H1 (cell line): ENCODE measurements around the gene SUGT1. TPM values are rescaled to one million over a fixed set of nuclear protein-coding genes. Genes with fewer than 3 reads are reported as not detected.

Experiments used
- CTCF ChIA-PET: fragments of 300-600 bp; sonication (Branson Sonifier 250); formaldehyde crosslinking; loops from one replicate; lab custom pipeline; 2021; ENCODE audit not compliant: partially characterized antibody; lab: Charles Lee
- POLR2A ChIA-PET: fragments of 300-600 bp; sonication (Branson Sonifier 250); formaldehyde crosslinking; loops from one replicate; lab custom pipeline; 2021; ENCODE audit warnings: inconsistent platforms; ENCODE audit not compliant: partially characterized antibody; lab: Charles Lee
- DNase-seq, 2 experiments: peaks; one replicate each; pipeline versions ENCODE4 v3.0.0 to v3.0.0-alpha.2; 2010 to 2022; ENCODE audit warnings: low spot score in 2 of 2, low read depth in 1 of 2, mixed read lengths in 1 of 2
- FAIRE-seq: peaks from 2 replicates; lab custom pipeline; 2011; peaks lifted over from hg19 to GRCh38; lab: Jason Lieb, UNC
- H2AFZ ChIP-seq: 2 replicates; pipeline ENCODE4 v1.8.1; 2012; ENCODE audit warnings: low read length, inconsistent platforms
- H2AK5ac ChIP-seq: 2 replicates; pipeline ENCODE4 v1.6.1; 2013; ENCODE audit warnings: low read depth, low read length
- H2BK120ac ChIP-seq: replicated peaks from 2 replicates; pipeline ENCODE3; 2013; ENCODE audit warnings: low read depth, low read length, inconsistent platforms
- H2BK12ac ChIP-seq: 2 replicates; pipeline ENCODE4 v1.6.1; 2013; ENCODE audit warnings: low read depth, low read length
- H2BK15ac ChIP-seq: 2 replicates; pipeline ENCODE4 v1.6.1; 2013; ENCODE audit warnings: low read length
- H2BK20ac ChIP-seq: 2 replicates; pipeline ENCODE4 v1.6.1; 2013; ENCODE audit warnings: low read length
- H2BK5ac ChIP-seq: 2 replicates; pipeline ENCODE4 v1.6.1; 2013; ENCODE audit warnings: low read depth, low read length
- H3K14ac ChIP-seq: 2 replicates; pipeline ENCODE4 v1.6.1; 2013; ENCODE audit warnings: inconsistent platforms; ENCODE audit not compliant: insufficient read length
- H3K18ac ChIP-seq: 2 replicates; pipeline ENCODE4 v1.6.1; 2013; ENCODE audit warnings: low read length; ENCODE audit errors: extremely low read depth
- H3K23ac ChIP-seq: 2 replicates; pipeline ENCODE4 v1.6.1; 2013; ENCODE audit warnings: inconsistent platforms; ENCODE audit not compliant: insufficient read length
- H3K23me2 ChIP-seq: 2 replicates; pipeline ENCODE4 v1.6.1; 2013; ENCODE audit warnings: low read depth, low read length
- H3K27ac ChIP-seq: 2 replicates; pipeline ENCODE4 v1.6.1; 2011; ENCODE audit warnings: low read depth, low read length, inconsistent platforms
- H3K27me3 ChIP-seq, 4 experiments: replicated peaks in 1 of 4; 1 replicate in 1 of 4; 2 replicates in 3 of 4; pipeline versions ENCODE4 v1.6.1 to v1.8.1; 2011 to 2013; ENCODE audit warnings: low read length in 3 of 4, mild to moderate bottlenecking in 3 of 4, inconsistent platforms in 2 of 4, mixed read lengths in 2 of 4, moderate library complexity in 1 of 4; ENCODE audit not compliant: control insufficient read depth in 3 of 4, insufficient read depth in 3 of 4; ENCODE audit errors: extremely low read depth in 1 of 4
- H3K36me3 ChIP-seq, 4 experiments: 2 replicates each; pipeline versions ENCODE4 v1.6.1 to v1.8.1; 2011 to 2013; ENCODE audit warnings: mild to moderate bottlenecking in 4 of 4, low read length in 3 of 4, moderate library complexity in 2 of 4, control low read depth in 1 of 4, inconsistent platforms in 1 of 4; ENCODE audit not compliant: insufficient read depth in 4 of 4, control insufficient read depth in 2 of 4
- H3K4ac ChIP-seq: replicated peaks from 2 replicates; pipeline ENCODE3; 2013; ENCODE audit warnings: low read length, low read depth, mixed read lengths, inconsistent platforms; ENCODE audit not compliant: insufficient read length
- H3K4me1 ChIP-seq, 4 experiments: replicated peaks in 1 of 4; 1 replicate in 1 of 4; 2 replicates in 3 of 4; pipeline versions ENCODE4 v1.6.1 to v1.8.1; 2011 to 2013; ENCODE audit warnings: low read length in 3 of 4, inconsistent platforms in 2 of 4, mixed read lengths in 1 of 4; ENCODE audit not compliant: insufficient read depth in 4 of 4, control insufficient read depth in 3 of 4
- H3K4me2 ChIP-seq, 2 experiments: 2 replicates each; pipeline versions ENCODE4 v1.6.1 to v1.8.1; 2011 to 2013; ENCODE audit warnings: low read depth in 2 of 2, low read length in 2 of 2, control low read depth in 1 of 2, inconsistent platforms in 1 of 2, mild to moderate bottlenecking in 1 of 2; ENCODE audit not compliant: insufficient read depth in 1 of 2
- H3K4me3 ChIP-seq, 4 experiments: fragments of 200-600, 300-600 bp in 1 of 4; sonication (generic), shearing (Covaris generic), sonication (Bioruptor Twin) in 1 of 4; 2 replicates each; pipeline versions ENCODE4 v1.5.1 to v1.8.1; 2011 to 2016; ENCODE audit warnings: low read length in 4 of 4, low read depth in 3 of 4, control low read depth in 2 of 4, inconsistent platforms in 2 of 4, mild to moderate bottlenecking in 2 of 4, mixed read lengths in 1 of 4, moderate library complexity in 1 of 4; ENCODE audit not compliant: insufficient read depth in 2 of 4; ENCODE audit errors: extremely low read depth in 1 of 4
- H3K56ac ChIP-seq: replicated peaks from 2 replicates; pipeline ENCODE3; 2013; ENCODE audit warnings: low read depth, mild to moderate bottlenecking, mixed read lengths, low read length, inconsistent platforms; ENCODE audit not compliant: insufficient read length
- H3K79me1 ChIP-seq: 2 replicates; pipeline ENCODE4 v1.6.1; 2013; ENCODE audit warnings: low read depth, low read length, control low read depth
- H3K79me2 ChIP-seq, 2 experiments: 2 replicates each; pipeline versions ENCODE4 v1.6.1 to v1.8.1; 2012 to 2013; ENCODE audit warnings: low read length in 2 of 2, mild to moderate bottlenecking in 2 of 2, inconsistent platforms in 1 of 2; ENCODE audit not compliant: insufficient read depth in 2 of 2, control insufficient read depth in 1 of 2
- H3K9ac ChIP-seq, 4 experiments: replicated peaks in 1 of 4; 1 replicate in 1 of 4; 2 replicates in 3 of 4; pipeline versions ENCODE4 v1.6.1 to v1.8.1; 2011 to 2013; ENCODE audit warnings: low read depth in 3 of 4, low read length in 3 of 4, control low read depth in 2 of 4, mild to moderate bottlenecking in 2 of 4, moderate library complexity in 2 of 4, inconsistent platforms in 1 of 4; ENCODE audit errors: extremely low read depth in 1 of 4
- H3K9me3 ChIP-seq, 2 experiments: 2 replicates each; pipeline versions ENCODE4 v1.6.1 to v1.8.1; 2012 to 2013; ENCODE audit warnings: mild to moderate bottlenecking in 2 of 2, moderate library complexity in 2 of 2, control low read depth in 1 of 2, inconsistent platforms in 1 of 2, low read depth in 1 of 2, low read length in 1 of 2, mixed read lengths in 1 of 2; ENCODE audit not compliant: insufficient read depth in 2 of 2
- H4K20me1 ChIP-seq, 2 experiments: replicated peaks in 1 of 2; 2 replicates each; pipeline versions ENCODE3 to v1.8.1; 2011 to 2013; ENCODE audit warnings: inconsistent platforms in 2 of 2, low read length in 2 of 2, mild to moderate bottlenecking in 1 of 2; ENCODE audit not compliant: insufficient read depth in 2 of 2, control insufficient read depth in 1 of 2
- H4K5ac ChIP-seq: 2 replicates; pipeline ENCODE4 v1.6.1; 2013; ENCODE audit warnings: low read length, low read depth, mixed read lengths, inconsistent platforms; ENCODE audit not compliant: insufficient read length
- H4K8ac ChIP-seq: 2 replicates; pipeline ENCODE4 v1.8.0; 2013; ENCODE audit warnings: mild to moderate bottlenecking, moderate library complexity, low read length, inconsistent platforms; ENCODE audit not compliant: insufficient read depth; ENCODE audit errors: extremely low read depth
- H4K91ac ChIP-seq: replicated peaks from 2 replicates; pipeline ENCODE3; 2013; ENCODE audit warnings: low read length, mixed read lengths, inconsistent platforms; ENCODE audit not compliant: insufficient read length
- MAFK ChIP-seq: IDR thresholded peaks from 2 replicates; pipeline ENCODE4 v1.6.1; 2012; ENCODE audit warnings: low read depth, mild to moderate bottlenecking, improper control_type of control experiment, low read length
- SP2 ChIP-seq: IDR thresholded peaks from 2 replicates; pipeline ENCODE4 v1.6.1; 2012; ENCODE audit warnings: mild to moderate bottlenecking, low read length, inconsistent platforms
- TAF1 ChIP-seq: IDR thresholded peaks from 2 replicates; pipeline ENCODE4 v1.6.1; 2011; ENCODE audit warnings: mild to moderate bottlenecking, low read depth, low read length
- TAF7 ChIP-seq: optimal IDR thresholded peaks from 2 replicates; pipeline ENCODE3; 2011; ENCODE audit warnings: low read depth, mild to moderate bottlenecking, inconsistent platforms, low read length, moderate library complexity, borderline replicate concordance
- WGBS, 2 experiments: shearing (Covaris generic) in 1 of 2; methylation state at CpG; one replicate each; pipeline versions ENCODE4 v1.1.6 to v1.1.7; 2013 to 2015; ENCODE audit warnings: low lambda C conversion rate in 2 of 2, mixed read lengths in 2 of 2, inconsistent platforms in 1 of 2, low coverage in 1 of 2, missing lambda C conversion rate in 1 of 2; ENCODE audit not compliant: insufficient replicate concordance in 2 of 2, insufficient coverage in 1 of 2, insufficient read length in 1 of 2; ENCODE audit errors: extremely low coverage in 1 of 2, missing lambda C conversion rate in 1 of 2; 5-methylcytosine and 5-hydroxymethylcytosine counted together
- polyA plus RNA-seq, 7 experiments: library from polyadenylated mRNA; depleted of rRNA in 3 of 7; stranded (reverse) in 5 of 7; unstranded in 2 of 7; fragments of >200 nt in 5 of 7; fragments of 200-250 nt in 2 of 7; gene quantifications; 1 replicate in 5 of 7; 2 replicates in 1 of 7; 4 replicates in 1 of 7; pipeline versions ENCODE4 v1.2.1 to v1.2.3, GENCODE V29; 2011 to 2013; ENCODE audit warnings: missing spikeins in 2 of 7, mixed read lengths in 2 of 7
- total RNA-seq: library from RNA; stranded (reverse); fragmentation: NEBNext Ultra II Directional; extraction: Animal tissue kit (Norgen Biotek cat#: 25700); gene quantifications from 2 replicates; pipeline ENCODE4 v1.2.1, GENCODE V29; 2021

SUGT1 gene
- total and polyA plus RNA-seq, 2 of the 8 experiments (the other 6 are each of a cell fraction or from before 2014, with no cell fraction given) = 21.0 to 99.4 TPM

DNA sequence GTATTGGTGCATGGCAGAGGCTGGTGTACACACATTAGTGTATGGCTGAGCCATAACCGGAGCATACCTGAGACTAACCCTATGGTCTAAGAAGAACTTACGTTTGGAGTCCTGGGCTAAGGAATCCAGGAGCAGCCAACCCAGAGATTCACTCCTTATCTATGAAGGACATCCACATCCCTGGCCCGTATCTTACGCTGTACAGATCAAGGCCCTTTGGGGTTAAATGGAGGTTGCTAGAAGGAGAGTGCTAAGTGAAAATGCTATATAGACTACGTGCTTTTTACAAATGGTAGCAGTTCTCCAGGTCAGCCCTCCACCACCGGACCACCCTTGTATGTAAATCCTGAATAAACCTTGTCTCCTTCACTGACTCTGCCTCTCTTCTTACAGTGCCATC, 1.9 kb upstream of the SUGT1 start:
- FAIRE-seq (no peak), DNase-seq (no peak)
- no peak overlapping the region for H2AFZ ChIP-seq
- no peak overlapping the region for H2BK12ac ChIP-seq
- peak overlapping the region; percentile 21 to 98 (median 92); a peak in 7 of 8 replicates for H3K4me3 ChIP-seq
- H3K23ac ChIP-seq = no peak overlapping the region
- H2BK120ac ChIP-seq = no peak overlapping the region
- H3K56ac ChIP-seq = no peak overlapping the region
- H3K18ac ChIP-seq = no peak overlapping the region
- H2AK5ac ChIP-seq = no peak overlapping the region
- no peak overlapping the region for H2BK5ac ChIP-seq
- POLR2A ChIA-PET = no interaction called here
- H3K9ac ChIP-seq = peak overlapping the region in 2 of 4 experiments; percentile 74 to 99; a peak in 3 of 7 replicates
- H4K20me1 ChIP-seq = peaks cover 0 to 2% of the 10 kb centered on the region in 2 experiments
- H4K91ac ChIP-seq = no peak overlapping the region
- 89% methylated on average over 6 of the region's 6 CpGs; no CpG with 5 or more reads in 1 of the 2 experiments for WGBS, 2 experiments
- TF ChIP-seq TAF1 (no peak), SP2 (no peak), MAFK (no peak), TAF7 (no peak)
- H3K4me1 ChIP-seq = peaks cover 0 to 5% (median 0%) of the 10 kb centered on the region in 4 experiments; a peak in 3 of 7 replicates
- peak overlapping the region; percentile 64 to 94 for H3K4me2 ChIP-seq
- H4K8ac ChIP-seq = no peak overlapping the region
- no peaks in the 10 kb centered on the region for H3K27me3 ChIP-seq
- H2BK20ac ChIP-seq = no peak overlapping the region
- peaks cover 23 to 53% of the 10 kb centered on the region in 2 experiments for H3K79me2 ChIP-seq
- H3K36me3 ChIP-seq = peaks cover 0 to 22% (median 7%) of the 10 kb centered on the region in 4 experiments; a peak in 5 of 8 replicates
- H3K23me2 ChIP-seq = peaks cover 6% of the 10 kb centered on the region; the same call in 1 of the 2 replicates
- CTCF ChIA-PET = no interaction called here
- no peak overlapping the region for H3K14ac ChIP-seq
- peaks cover 4% of the 10 kb centered on the region for H3K79me1 ChIP-seq
- H3K9me3 ChIP-seq = no peaks in the 10 kb centered on the region
- no peak overlapping the region for H3K4ac ChIP-seq
- no peak overlapping the region for H2BK15ac ChIP-seq
- no peak overlapping the region for H3K27ac ChIP-seq
- no peak overlapping the region for H4K5ac ChIP-seq
